ENCODE measurements around the gene QSOX1. TPM values are rescaled to one million over a fixed set of nuclear protein-coding genes. Genes with fewer than 3 reads are reported as not detected.

QSOX1 gene
- total RNA-seq, 4 donors from 2014 or later: 104 to 138 (median 107) TPM

- Histone ChIP-seq H3K27me3 (no peaks in the 10 kb centered on the region), H3K27ac (replicated peaks in 1 of 4) (no peak overlapping the region), H3K9me3 (no peaks in the 10 kb centered on the region), H3K36me3 (peaks cover 29 to 97% (median 87%) of the 10 kb centered on the region in 4 donors), H3K4me1 (no peaks in the 10 kb centered on the region), H3K4me3 (no peak overlapping the region)
- DNase-seq (ENCODE audit: extremely low spot score): no peak
- 90% methylated on average over 18 of the region's 18 CpGs for WGBS
- intact Hi-C loops (cut with DNase I): no loop called here
- TF ChIP-seq POLR2A (IDR thresholded peaks at IDR 0.05; ENCODE audit: low read depth): no peak
- no peak for TF ChIP-seq POLR2AphosphoS5 (IDR thresholded peaks at IDR 0.05)
- TF ChIP-seq, protein P1, sequence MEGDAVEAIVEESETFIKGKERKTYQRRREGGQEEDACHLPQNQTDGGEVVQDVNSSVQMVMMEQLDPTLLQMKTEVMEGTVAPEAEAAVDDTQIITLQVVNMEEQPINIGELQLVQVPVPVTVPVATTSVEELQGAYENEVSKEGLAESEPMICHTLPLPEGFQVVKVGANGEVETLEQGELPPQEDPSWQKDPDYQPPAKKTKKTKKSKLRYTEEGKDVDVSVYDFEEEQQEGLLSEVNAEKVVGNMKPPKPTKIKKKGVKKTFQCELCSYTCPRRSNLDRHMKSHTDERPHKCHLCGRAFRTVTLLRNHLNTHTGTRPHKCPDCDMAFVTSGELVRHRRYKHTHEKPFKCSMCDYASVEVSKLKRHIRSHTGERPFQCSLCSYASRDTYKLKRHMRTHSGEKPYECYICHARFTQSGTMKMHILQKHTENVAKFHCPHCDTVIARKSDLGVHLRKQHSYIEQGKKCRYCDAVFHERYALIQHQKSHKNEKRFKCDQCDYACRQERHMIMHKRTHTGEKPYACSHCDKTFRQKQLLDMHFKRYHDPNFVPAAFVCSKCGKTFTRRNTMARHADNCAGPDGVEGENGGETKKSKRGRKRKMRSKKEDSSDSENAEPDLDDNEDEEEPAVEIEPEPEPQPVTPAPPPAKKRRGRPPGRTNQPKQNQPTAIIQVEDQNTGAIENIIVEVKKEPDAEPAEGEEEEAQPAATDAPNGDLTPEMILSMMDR (IDR thresholded peaks at IDR 0.05): no peak
- TF ChIP-seq EP300 (IDR thresholded peaks at IDR 0.05): no peak
Measured at GRCh38 chr1:180193141-180194047, 38.7 kb downstream of the QSOX1 start.

DNA sequence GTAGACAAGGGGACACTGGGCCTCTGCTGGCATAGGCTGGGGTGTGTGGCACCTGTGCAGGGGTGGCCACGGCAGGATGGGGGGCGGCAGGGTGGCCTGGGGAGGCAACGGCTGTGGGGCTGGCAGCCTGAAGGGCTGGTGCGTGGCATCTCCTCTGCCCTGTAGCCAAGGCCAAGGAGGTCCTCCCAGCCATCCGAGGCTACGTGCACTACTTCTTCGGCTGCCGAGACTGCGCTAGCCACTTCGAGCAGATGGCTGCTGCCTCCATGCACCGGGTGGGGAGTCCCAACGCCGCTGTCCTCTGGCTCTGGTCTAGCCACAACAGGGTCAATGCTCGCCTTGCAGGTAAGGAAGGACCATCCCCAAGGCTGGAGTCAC is 39.4 kb downstream of the QSOX1 start:
- intact Hi-C loops (cut with DNase I): no loop called here
- Histone ChIP-seq H3K9me3 (no peaks in the 10 kb centered on the region), H3K27me3 (no peaks in the 10 kb centered on the region), H3K4me1 (no peaks in the 10 kb centered on the region), H3K4me3 (no peak overlapping the region), H3K36me3 (peaks cover 29 to 97% (median 84%) of the 10 kb centered on the region in 4 donors), H3K27ac (replicated peaks in 1 of 4) (no peak overlapping the region)
- whole genome bisulfite sequencing: no CpG with 5 or more reads among the region's 14 CpGs
- TF ChIP-seq POLR2A (IDR thresholded peaks at IDR 0.05; ENCODE audit: low read depth) (no peak), POLR2AphosphoS5 (IDR thresholded peaks at IDR 0.05) (no peak), EP300 (IDR thresholded peaks at IDR 0.05) (no peak)
- TF ChIP-seq, protein P1 (IDR thresholded peaks at IDR 0.05): no peak
- DNase-seq (ENCODE audit: extremely low spot score): no peak

DNA sequence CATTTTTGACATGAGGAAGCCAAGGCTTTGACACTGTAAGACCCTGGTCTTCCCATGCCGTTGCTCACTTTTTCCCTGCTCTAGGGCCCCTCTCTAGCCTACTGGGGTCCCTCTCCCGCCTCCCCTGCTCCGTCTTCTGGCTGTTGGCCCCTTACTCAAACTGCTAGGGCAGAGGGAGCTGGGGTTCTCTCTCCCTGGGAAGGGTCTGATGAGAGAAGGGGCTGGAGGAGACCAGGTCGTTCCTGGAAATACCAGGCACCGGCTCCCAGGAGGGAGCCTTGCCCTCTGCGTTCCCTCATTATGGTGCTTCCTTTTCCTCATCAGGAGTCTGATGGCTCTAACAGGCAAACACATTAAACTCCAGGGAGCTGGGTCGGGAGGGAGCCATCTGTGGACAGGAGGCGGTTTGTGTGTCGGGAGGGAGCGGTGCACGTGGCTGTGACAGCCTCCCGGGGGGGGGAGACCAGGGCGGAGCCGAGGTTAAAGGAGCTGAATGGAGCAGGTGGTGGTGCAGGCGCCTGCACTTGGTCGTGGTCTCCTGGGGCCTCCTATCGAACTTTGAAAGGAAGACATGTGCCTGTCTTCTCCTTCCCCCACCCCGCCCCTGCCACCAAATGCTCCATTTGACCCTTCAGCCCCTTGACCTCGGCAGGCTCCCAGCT is 40.0 kb downstream of the QSOX1 start:
- Histone ChIP-seq H3K27me3 (no peaks in the 10 kb centered on the region), H3K27ac (replicated peaks in 1 of 4) (no peak overlapping the region), H3K4me1 (no peaks in the 10 kb centered on the region), H3K9me3 (no peaks in the 10 kb centered on the region), H3K36me3 (peaks cover 26 to 93% (median 77%) of the 10 kb centered on the region in 4 donors), H3K4me3 (no peak overlapping the region)
- DNase-seq (ENCODE audit: extremely low spot score): no peak
- TF ChIP-seq POLR2AphosphoS5 (IDR thresholded peaks at IDR 0.05): no peak
- TF ChIP-seq, protein P1 (IDR thresholded peaks at IDR 0.05): no peak
- TF ChIP-seq POLR2A (IDR thresholded peaks at IDR 0.05; ENCODE audit: low read depth): no peak
- TF ChIP-seq EP300 (IDR thresholded peaks at IDR 0.05): no peak
- intact Hi-C loops (cut with DNase I): no loop called here
- 80% methylated on average over 16 of the region's 19 CpGs for WGBS

DNA sequence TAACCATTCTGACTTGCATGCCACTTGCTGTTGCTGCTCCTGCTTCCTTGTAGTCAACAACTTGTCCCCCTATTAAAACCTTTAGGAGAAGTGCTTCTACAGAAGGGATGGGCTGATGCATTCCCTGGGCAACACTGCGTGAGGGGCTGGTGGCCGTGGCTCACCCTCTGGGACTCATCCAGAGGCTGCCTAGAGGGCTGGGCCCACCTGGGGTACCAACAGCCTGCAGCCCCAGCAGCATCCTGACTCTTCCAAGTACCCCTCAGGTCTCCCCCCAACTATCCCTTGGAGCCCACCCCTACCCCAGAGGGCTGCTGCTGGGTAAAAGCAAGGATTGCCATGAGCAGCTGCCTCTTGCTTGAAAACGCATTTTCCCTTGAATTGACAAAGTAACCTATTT is 40.7 kb downstream of the QSOX1 start:
- no peak for DNase-seq (ENCODE audit: extremely low spot score)
- Histone ChIP-seq H3K4me1 (no peaks in the 10 kb centered on the region), H3K27ac (replicated peaks in 1 of 4) (no peak overlapping the region), H3K9me3 (no peaks in the 10 kb centered on the region), H3K4me3 (no peak overlapping the region), H3K27me3 (no peaks in the 10 kb centered on the region), H3K36me3 (peaks cover 20 to 86% (median 70%) of the 10 kb centered on the region in 4 donors)
- intact Hi-C loops (cut with DNase I): no loop called here
- WGBS: 97% methylated on average over 2 of the region's 3 CpGs
- TF ChIP-seq, protein P1 (IDR thresholded peaks at IDR 0.05): no peak
- TF ChIP-seq POLR2A (IDR thresholded peaks at IDR 0.05; ENCODE audit: low read depth): no peak
- no peak for TF ChIP-seq POLR2AphosphoS5 (IDR thresholded peaks at IDR 0.05)
- TF ChIP-seq EP300 (IDR thresholded peaks at IDR 0.05): no peak

All from esophagus muscularis mucosa (tissue), 4 donors.